ENCODE data around the gene NLRP10.

- TF ChIP-seq ATF3 (CRISPR knock-in tag; conservative IDR thresholded peaks at IDR 0.05) (no peak), ZSCAN18 (CRISPR knock-in tag; IDR thresholded peaks at IDR 0.05) (no peak), NR2C2 (CRISPR knock-in tag; IDR thresholded peaks at IDR 0.05) (no peak), NFYB (CRISPR knock-in tag; conservative IDR thresholded peaks at IDR 0.05; ENCODE audit: low read depth) (no peak), CTCF (IDR thresholded peaks at IDR 0.05) (no peak), MAX (CRISPR knock-in tag; IDR thresholded peaks at IDR 0.05) (no peak), ZNF512 (CRISPR knock-in tag; IDR thresholded peaks at IDR 0.05; ENCODE audit: borderline replicate concordance) (no peak), NR1H2 (CRISPR knock-in tag; IDR thresholded peaks at IDR 0.05) (no peak), TP53 (CRISPR knock-in tag; IDR thresholded peaks at IDR 0.05) (no peak), ATF6 (CRISPR knock-in tag; IDR thresholded peaks at IDR 0.05) (no peak), USF2 (CRISPR knock-in tag; IDR thresholded peaks at IDR 0.05) (no peak), SMAD3 (CRISPR knock-in tag; IDR thresholded peaks at IDR 0.05; ENCODE audit: borderline replicate concordance) (no peak), GABPB1 (CRISPR knock-in tag; IDR thresholded peaks at IDR 0.05) (no peak)
Observed at GRCh38 chr11:8011371-8011770, 46.1 kb upstream of the NLRP10 start.

Measured in WTC11 (cell line).